Calu3 (cell line): Measurements from ENCODE around the gene FAM136A. TPM values are rescaled to one million over a fixed set of nuclear protein-coding genes. Genes with fewer than 3 reads are reported as not detected.
"Not testable (repeated sequence)": the region's sequence is repeated elsewhere in the genome, so short reads cannot be mapped to it uniquely, and the experiment has no call there.

Experiments used
- BruUV-seq: library from RNA; stranded (reverse); fragments of 400-500 nt; replicated peaks from 2 replicates; lab custom pipeline; 2021; lab: Mats Ljungman, UMichigan
- CTCF ChIA-PET: fragments of 300-600 bp; sonication (Branson Sonifier 250); formaldehyde crosslinking; loops from one replicate; lab custom pipeline; 2022; ENCODE audit warnings: antibody characterized with exemption; lab: Charles Lee
- DNase-seq: peaks from one replicate; pipeline ENCODE4 v3.0.0; 2022
- H3K27ac Mint-ChIP-seq: one replicate; pipeline ENCODE4 v1.8.0; 2022; ENCODE audit warnings: mixed read lengths; ENCODE audit not compliant: unreplicated experiment
- H3K27me3 Mint-ChIP-seq: one replicate; pipeline ENCODE4 v1.8.0; 2022; ENCODE audit warnings: mixed read lengths; ENCODE audit not compliant: unreplicated experiment
- H3K36me3 Mint-ChIP-seq: one replicate; pipeline ENCODE4 v1.8.0; 2022; ENCODE audit warnings: mild to moderate bottlenecking, moderate library complexity, mixed read lengths; ENCODE audit not compliant: insufficient read depth, unreplicated experiment
- H3K4me1 Mint-ChIP-seq: one replicate; pipeline ENCODE4 v1.8.0; 2022; ENCODE audit warnings: mild to moderate bottlenecking, low read depth, mixed read lengths; ENCODE audit not compliant: unreplicated experiment
- H3K4me3 Mint-ChIP-seq: one replicate; pipeline ENCODE4 v1.8.0; 2022; ENCODE audit warnings: mild to moderate bottlenecking, low read depth, moderate library complexity, mixed read lengths; ENCODE audit not compliant: unreplicated experiment
- H3K9me3 Mint-ChIP-seq: one replicate; pipeline ENCODE4 v1.8.0; 2022; ENCODE audit warnings: low read depth, mixed read lengths; ENCODE audit not compliant: unreplicated experiment
- CTCF ChIP-seq: fragments of 200-600 bp; IDR thresholded peaks from one replicate; pipeline ENCODE4 v1.8.0; 2022; ENCODE audit warnings: antibody characterized with exemption; ENCODE audit not compliant: unreplicated experiment
- intact Hi-C: fragments of 100-400 bp; cut with micrococcal nuclease; formaldehyde crosslinking; loops from one replicate; pipeline ENCODE4 v1.10.0; 2022; ENCODE audit not compliant: unreplicated experiment
- total RNA-seq: library from RNA; stranded (reverse); gene quantifications from 2 replicates; pipeline ENCODE4 v1.2.3, GENCODE V29; 2022

FAM136A gene
- total RNA-seq, 1 experiment from 2014 or later = 53.7 TPM

DNA sequence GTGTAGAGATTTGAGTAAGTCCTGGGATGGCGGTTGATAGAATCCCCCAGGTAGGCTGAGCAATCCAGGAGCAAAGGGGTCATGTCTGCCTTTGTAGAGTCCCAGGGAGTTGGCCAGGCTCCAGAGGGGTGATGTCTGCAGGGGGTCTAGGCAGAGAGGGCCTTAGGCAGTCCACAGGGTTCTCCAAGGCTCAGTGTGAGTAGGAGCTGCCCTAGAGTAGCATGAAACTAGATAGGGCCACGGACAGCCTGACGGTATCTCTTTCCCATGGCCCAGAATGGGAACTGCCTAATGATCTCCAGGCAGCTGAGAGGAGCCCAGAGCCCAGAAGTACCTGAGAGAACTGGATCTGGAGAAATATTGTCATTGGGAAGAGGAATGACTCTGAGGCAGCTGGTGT is 9.0 kb upstream of the FAM136A start:
- Mint-ChIP-seq H3K27ac (no peak overlapping the region), H3K9me3 (no peaks in the 10 kb centered on the region), H3K27me3 (no peaks in the 10 kb centered on the region), H3K4me3 (no peak overlapping the region), H3K4me1 (no peaks in the 10 kb centered on the region), H3K36me3 (no peaks in the 10 kb centered on the region)
- no TSS peak for BruUV-seq
- no peak for TF ChIP-seq CTCF
- CTCF ChIA-PET = no interaction called here
- no peak for DNase-seq
- intact Hi-C loops = no loop called here

GRCh38 chr2:70305531-70305930 is 3.7 kb upstream of the FAM136A start:
- Mint-ChIP-seq H3K27me3 (no peaks in the 10 kb centered on the region), H3K9me3 (no peaks in the 10 kb centered on the region), H3K27ac (no peak overlapping the region), H3K4me3 (no peak overlapping the region), H3K36me3 (peaks cover 15% of the 10 kb centered on the region), H3K4me1 (peaks cover 10% of the 10 kb centered on the region)
- no peak for DNase-seq
- BruUV-seq = no TSS peak
- TF ChIP-seq CTCF = no peak
- intact Hi-C loops = loop anchor here (2.0 to 10.0 kb wide), 3 partner anchors 35 to 479 kb away; no protein-coding TSS in a partner anchor
- CTCF ChIA-PET = interaction anchor here (0.7 to 3.2 kb wide), 5 partner anchors 12 to 350 kb away, joined by 3 to 32 read pairs (median 4); partner anchors contain the start of gene SNRPG

DNA sequence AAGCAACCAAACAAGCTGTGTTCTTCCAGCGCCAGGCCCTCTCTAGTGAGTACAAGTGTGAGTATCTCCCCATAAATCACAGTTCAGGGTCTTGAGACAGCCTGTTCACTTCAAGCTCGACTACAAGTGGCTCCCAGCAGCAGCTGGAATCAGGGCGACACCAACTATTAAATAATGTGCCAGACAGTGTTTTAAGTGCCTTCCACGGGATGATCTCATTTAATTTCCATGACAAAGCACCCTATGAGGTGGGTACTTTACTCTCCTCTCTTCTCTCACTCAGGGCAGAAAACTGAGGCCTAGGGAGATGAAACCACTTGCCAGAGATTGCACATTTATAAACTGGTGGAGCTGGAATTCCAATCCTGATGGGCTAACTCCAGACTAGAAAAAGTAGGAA is 2.6 kb upstream of the FAM136A start:
- intact Hi-C loops = loop anchor here (1.0 to 10.0 kb wide), 4 partner anchors 36 to 480 kb away; no protein-coding TSS in a partner anchor
- H3K36me3 Mint-ChIP-seq = peaks cover 22% of the 10 kb centered on the region
- no peak for TF ChIP-seq CTCF
- H3K4me1 Mint-ChIP-seq = peaks cover 10% of the 10 kb centered on the region
- no peak overlapping the region for H3K4me3 Mint-ChIP-seq
- H3K27me3 Mint-ChIP-seq = no peaks in the 10 kb centered on the region
- no peaks in the 10 kb centered on the region for H3K9me3 Mint-ChIP-seq
- CTCF ChIA-PET = interaction anchor here (0.6 to 3.2 kb wide), 20 partner anchors 11 to 615 kb away, joined by 3 to 32 read pairs (median 5); partner anchors contain the start of genes SNRPG and TGFA
- no TSS peak for BruUV-seq
- H3K27ac Mint-ChIP-seq = no peak overlapping the region
- no peak for DNase-seq

- BruUV-seq = no TSS peak
- no peak for DNase-seq
- intact Hi-C loops = loop anchor here (10.0 kb wide), 2 partner anchors 312 to 482 kb away; no protein-coding TSS in a partner anchor
- Mint-ChIP-seq H3K27ac (no peak overlapping the region), H3K27me3 (no peaks in the 10 kb centered on the region), H3K4me3 (peak overlapping the region; percentile 29), H3K36me3 (peaks cover 22% of the 10 kb centered on the region), H3K9me3 (no peaks in the 10 kb centered on the region), H3K4me1 (peaks cover 10% of the 10 kb centered on the region)
- no peak for TF ChIP-seq CTCF
- CTCF ChIA-PET = interaction anchor here (1.1 to 1.9 kb wide), 4 partner anchors 10 to 344 kb away, joined by 5 to 12 read pairs (median 6); partner anchors contain the start of gene SNRPG
Measured at GRCh38 chr2:70303186-70303585, 1.3 kb upstream of the FAM136A start.

GRCh38 chr2:70302195-70302546 is 304 bp upstream of the FAM136A start:
- BruUV-seq = not testable (repeated sequence)

More at GRCh38 chr2:70302195-70302546, 304 bp upstream of the FAM136A start:
- peak overlapping the region; percentile 90 for H3K4me3 Mint-ChIP-seq
- peaks cover 30% of the 10 kb centered on the region for H3K36me3 Mint-ChIP-seq
- not testable (repeated sequence) for H3K4me1 Mint-ChIP-seq, H3K27ac Mint-ChIP-seq, H3K9me3 Mint-ChIP-seq, H3K27me3 Mint-ChIP-seq, DNase-seq
- intact Hi-C loops = loop anchor here (10.0 kb wide), 2 partner anchors 313 to 483 kb away; no protein-coding TSS in a partner anchor
- CTCF ChIA-PET = interaction anchor here (1.0 to 1.9 kb wide), 5 partner anchors 9 to 345 kb away, joined by 3 to 8 read pairs (median 5); partner anchors contain the start of gene SNRPG
